ENCODE data around the gene SRBD1.

SRBD1 gene

DNA sequence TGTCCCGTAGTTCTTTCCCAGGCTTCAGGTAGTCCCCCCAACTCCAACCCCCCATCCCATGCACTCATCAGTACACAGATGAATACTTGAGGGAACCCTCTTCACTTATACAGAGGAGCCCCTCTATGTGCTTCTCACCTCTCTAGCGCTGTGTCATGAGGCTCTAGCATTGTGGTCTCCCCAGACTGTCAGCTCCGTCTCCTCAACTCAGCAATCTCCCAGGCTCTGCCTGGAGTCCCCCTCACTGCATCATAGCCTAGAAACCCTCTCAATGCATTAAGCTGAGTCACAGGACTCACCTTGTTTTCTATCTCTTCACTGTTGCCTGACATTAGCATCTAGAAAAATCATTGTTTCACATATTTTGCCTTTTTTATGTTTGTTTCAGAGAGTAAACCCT lies 20.3 kb upstream of the SRBD1 start:
- DNase-seq = no peak

DNA sequence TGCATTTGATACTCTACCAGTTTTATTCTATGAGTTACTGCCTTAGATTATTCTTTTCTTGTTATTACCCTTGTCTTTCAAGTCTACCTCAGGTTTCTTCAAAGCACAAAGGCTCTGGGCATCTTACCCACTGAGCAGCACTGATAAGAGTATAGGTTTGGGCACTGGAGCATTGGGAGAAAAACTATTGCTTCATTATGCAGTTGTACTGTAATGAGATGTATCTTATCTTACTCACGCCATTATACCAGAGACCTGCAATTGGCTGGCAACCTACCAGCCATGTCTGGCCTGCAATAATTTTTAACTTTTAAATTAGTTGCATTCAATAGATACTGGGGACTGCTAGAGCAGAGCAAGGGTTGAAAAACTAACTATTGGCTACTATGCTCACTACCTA lies 18.9 kb upstream of the SRBD1 start:
- DNase-seq = no peak

DNA sequence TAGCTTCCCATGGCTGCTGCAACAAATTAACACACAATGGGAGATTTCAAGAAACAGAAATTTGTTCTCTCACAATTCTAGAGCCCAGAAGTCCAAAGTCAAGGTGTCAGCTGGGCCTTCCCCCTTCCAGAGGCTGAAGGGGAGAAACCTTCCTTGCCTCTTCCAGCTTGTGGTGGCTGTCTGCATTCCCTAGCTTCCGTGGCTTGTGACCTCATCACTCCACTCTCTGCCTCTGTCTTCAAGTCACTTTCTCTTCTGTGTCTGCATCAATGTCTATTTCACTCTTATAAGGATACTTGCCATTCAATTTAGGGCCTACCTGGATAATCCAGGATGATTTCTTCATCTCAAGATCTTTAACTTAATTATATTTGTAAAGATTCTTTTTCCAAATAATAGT lies 16.8 kb upstream of the SRBD1 start:
- no peak for DNase-seq

DNA sequence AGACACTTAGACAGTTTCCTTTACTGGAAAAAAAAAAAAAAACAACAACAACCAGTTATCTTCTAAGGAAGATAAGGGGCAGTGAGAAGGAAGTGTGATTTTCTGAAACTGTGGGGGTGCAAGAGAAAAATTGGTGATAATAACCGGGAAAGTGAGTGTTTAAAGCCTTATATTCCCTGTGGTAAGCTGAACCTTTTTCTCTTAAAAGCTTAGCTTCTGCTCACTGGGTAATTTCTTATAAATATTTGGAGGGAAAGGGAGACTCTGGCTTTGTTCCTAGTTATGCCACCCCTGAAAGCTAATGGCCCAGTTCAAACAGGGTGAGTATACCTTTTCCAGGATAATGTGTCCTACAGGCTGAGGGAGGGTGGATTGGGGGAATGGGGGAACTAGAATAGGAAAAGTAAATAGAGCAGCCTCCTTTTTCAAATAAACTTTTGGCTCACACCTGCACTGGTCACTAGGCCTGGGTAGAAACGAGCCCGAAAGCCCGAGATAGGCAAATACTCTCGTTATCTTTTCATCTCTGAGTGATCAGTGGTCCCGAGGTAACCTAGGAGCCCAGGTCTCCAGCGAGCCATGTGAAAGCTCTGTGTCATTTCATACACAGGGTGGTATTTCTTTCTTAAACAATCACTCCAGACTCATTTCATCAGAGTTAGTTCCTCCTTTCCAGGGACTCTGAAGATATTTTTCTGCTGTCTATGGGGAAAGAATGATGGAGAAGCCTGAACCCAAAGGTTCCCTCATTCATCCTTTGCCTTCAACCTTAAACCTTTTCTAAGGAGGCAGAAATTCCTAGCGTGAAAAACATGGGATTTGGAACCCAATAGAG lies 15.5 kb upstream of the SRBD1 start:
- no peak for DNase-seq

DNA sequence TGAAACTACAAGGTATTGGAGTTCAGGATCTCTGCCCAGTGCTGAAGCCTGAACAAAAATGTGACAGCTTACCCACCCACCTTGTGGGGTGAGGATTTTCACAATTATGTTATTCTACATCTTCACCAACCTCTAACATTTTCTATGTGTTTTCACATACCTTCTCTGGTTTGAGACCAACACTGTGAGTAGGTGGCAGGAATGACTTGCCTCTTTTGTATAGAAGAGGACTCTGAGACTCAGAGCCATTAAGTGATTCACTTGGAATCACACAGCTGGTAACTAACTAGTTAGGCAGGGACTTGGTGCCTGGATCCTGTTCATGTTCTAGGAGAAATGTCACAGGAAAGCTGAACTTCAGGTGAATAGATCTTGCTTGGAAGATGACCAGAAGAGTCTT lies 14.8 kb upstream of the SRBD1 start:
- DNase-seq = no peak

DNA sequence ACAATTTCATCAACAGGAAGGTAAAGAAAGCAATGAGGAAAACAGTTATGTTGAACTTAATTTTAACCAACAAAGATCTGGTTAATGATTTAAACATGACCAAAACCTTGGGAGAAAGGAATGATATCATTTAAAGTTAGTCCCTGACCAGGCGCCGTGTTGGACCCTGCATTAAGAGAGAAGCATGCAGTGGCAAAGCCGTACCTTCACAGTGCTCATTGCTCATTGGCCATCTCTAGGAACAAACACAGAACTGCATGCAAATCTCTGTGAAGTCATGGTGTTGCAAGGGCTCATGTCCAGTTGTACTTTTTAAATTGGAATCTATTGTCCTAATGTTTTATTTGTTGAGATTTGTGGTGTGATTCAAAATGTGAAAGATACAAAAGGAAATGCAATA lies 12.0 kb upstream of the SRBD1 start:
- no peak for DNase-seq

DNA sequence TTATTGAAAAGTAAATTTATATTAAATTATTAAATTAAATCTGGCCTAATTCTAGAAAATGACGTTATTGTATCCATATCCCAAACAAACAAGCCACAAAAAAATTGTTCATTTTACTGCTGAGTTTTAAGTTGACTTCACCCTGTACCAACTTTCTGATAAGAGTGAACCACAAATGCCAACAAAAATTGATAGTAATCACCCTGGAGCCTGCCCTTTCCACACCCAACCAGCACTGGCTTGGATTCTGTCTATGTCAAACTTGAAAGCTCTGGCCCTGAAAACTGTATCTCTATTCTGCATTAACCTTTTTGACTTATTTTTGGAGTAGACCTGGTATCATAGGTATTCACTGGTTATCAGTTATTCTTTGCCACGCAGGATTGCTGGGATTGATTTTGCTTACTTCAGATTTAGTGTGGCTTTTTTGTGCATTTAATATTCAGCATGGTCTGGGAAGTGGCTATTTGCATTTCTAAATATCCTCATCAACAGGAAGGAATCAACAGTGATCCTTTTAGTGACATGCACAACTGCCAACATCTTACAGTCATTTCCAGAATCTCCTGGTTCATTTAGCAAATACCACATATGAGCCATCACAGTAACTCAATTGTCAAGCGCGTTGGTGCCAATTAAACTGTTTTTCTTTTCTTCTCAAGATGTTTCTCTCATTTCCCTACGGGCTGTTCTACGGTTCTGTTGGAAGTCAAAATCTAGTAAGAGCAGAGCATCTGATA lies 11.4 kb upstream of the SRBD1 start:
- DNase-seq = no peak

DNA sequence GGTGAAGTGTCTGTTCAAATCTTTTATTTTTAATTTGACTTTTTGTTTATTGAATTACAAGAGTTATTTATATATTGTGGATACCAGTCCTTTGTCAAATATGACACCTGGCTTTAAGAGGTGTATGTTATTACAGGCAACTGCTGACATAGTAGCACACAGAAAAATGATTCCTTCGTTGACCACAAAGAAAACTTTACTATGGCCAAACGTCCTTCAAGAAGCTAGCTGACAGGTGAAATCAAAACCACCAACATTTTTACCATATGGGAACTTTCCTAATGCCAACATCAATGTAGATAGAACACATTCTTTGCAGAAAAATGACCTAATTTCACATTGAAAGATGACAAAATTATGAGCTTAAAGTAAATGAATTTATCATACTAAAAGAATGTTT lies 6.4 kb upstream of the SRBD1 start:
- DNase-seq = no peak

DNA sequence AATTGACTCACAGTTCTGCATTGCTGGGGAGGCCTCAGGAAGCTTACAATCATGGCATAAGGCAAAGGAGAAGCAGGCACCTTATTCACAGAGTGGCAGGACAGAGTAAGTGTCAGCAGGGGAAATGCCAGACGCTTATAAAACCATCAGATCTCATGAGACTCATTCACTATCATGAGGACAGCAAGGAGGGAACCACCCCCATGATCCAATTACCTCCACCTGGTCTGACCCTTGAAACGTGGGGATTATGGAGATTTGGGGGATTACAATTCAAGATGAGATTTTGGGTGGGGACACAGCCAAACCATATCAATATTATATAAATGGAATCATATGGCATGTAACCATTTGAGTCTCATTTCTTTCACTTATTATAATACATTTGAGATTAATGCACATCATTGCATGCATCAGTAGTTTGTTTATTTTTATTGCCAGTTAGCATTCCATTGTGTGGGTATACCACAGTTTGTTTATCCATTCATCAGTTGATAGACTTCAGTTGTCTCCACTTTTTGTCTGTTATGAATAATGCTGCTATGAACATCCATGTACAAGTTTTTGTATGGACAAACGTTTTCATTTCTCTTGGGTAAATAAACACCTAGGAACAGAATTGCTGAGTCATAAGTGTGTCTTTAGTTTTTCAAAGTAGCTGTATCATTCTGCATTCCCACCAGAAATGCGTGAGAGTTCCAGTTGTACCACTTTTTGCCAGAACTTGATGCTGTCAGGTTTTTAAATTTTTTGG lies 5.8 kb upstream of the SRBD1 start:
- DNase-seq = no peak

DNA sequence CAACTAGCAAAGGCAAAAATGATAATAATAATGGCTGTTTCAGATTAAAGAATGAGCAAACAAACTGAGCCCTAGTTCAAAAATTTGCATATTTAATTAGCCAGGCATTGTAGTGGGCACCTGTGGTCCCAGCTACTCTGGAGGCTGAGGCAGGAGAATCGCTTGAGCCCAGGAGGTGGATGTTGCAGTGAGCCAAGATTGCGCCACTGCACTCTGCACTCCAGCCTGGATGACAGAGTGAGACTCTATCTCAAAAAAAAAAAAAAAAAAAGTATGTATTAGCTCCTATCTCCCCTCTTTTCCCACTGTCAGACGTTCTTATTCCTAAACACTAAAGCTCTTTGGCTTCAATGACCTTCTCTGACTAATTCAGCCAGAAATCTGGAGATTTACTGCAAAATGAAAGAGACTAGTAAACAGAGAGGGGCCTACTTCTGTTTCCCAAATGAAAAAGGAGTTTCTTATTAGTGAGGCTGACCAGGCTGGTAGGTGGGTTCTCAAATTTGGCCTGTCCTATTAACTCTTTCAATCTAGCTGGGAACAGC lies 3.9 kb upstream of the SRBD1 start:
- DNase-seq = no peak

DNA sequence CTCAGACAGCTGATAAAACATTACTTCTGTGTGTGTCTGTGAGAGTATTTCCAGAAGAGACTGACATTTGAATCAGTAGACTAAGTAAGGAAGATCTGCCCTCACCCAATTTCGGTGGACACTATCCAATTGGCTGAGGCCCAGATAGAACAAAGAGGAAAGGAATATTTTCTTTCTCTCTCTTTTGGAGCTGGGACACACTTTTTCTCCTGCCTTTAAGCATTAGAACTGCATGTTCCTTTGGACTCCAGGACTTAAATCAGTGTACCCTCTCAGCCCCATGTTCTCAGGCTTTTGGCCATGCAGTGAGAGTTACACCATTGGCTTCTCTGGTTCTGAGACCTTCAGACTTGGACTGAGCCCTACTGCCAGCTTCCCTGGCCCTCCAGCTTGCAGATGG lies 3.3 kb upstream of the SRBD1 start:
- no peak for DNase-seq

DNA sequence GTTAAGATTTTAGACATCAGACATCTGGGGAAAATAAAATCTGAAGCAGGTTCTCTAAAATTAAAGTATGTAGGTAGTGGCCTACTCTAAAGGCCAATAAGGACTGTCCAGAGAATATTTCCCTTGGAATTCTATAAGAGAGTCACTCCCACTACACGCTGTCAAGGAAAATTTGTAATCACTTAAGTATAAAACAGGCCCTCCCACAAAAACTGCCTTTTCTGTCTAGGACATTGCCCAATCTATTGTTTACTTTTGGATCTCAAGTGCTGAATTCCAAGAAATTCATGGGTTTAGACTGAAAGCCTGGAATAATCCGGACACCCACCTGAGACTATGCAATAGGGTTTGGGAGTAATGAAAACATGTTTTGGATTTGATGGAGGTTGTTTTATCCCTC lies 1.7 kb upstream of the SRBD1 start:
- DNase-seq = no peak

DNA sequence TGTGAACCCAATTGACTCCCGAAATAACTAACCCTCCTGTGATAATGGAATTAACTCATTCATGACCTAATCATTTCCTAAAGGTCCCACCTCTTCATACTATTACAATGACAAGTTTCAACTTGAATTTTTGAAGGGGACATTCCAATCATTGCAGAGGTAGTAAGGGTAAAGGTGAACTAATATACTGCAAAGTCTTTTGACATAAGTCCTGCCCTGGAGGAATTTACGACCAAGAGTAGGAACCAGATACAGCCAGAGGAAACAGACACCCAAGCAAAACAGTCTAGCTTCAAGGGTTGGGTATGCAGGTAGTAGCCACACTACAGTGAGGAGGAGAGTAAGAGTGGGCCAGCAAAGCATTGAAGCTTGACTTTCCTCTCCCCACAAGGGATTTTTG lies 1.2 kb upstream of the SRBD1 start:
- no peak for DNase-seq

DNA sequence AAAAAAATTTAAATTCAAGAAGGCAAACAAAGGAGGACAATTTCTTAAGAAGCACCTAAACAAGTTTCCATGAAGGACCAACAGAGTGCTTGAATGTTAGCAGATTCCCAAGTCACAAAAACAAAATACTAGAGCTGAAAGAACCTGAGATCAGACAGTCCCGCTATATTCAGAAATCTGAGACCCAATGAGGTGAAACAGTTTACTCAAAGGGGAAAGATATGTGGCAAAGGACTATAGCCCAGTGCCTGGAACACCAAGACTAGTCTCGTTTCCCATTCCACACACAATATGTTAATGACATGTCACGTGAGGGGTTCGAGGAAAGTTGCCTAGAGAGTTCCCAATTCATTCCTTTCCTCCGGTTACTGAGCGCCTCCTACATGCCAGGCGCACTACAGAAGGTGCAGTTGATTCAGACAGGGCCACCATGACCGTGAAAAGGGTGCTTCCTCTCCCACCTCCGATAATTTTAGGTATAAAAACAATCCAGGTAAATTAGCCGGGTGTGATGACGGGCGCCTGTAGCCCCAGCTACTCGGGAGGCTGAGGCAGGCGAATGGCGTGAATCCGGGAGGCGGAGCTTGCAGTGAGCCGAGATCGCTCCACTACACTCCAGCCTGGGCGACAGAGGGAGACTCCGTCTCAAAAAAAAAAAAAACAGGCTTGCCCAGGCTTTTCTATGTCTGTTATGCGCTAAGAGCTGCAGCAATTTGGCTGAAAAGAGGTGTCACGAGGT lies 617 bp downstream of the SRBD1 start:
- DNase-seq = peak; percentile 58

DNA sequence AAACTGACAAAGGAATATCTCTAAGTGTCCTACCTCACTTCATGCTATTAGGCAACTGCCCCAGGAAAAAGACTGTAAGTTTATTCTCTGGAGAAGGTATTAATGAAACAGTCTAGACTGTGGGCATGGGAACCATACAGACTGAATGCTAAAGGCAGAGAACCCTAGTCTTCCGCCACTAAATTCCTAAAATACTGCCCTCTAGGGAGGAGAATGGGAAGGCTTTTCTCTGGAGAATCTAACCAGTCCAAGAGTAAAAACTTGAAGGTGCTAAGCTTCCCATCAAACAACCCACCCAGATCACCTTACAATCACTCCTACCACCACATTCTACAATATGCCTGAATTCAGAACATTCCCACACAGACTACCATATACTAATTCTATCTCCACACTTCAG lies 3.4 kb downstream of the SRBD1 start:
- DNase-seq = no peak

DNA sequence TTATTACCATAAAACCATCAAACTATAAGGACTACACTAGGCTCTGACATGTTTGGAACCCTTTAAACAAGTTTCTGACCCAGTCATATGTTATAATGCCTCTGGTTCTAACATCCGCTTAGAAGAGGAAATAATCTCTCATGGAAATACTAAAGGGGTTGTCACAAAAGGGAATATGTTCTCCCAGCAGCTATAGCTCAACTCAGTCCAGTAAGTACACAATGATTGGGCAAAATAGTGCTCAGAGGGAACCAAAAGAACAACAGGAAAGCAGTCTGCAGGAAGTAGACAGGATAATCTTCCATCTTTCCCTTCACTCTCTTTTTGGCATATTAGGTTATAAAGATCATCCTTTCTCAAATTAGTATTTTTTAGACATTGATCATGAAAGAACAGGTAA lies 4.3 kb downstream of the SRBD1 start:
- no peak for DNase-seq

DNA sequence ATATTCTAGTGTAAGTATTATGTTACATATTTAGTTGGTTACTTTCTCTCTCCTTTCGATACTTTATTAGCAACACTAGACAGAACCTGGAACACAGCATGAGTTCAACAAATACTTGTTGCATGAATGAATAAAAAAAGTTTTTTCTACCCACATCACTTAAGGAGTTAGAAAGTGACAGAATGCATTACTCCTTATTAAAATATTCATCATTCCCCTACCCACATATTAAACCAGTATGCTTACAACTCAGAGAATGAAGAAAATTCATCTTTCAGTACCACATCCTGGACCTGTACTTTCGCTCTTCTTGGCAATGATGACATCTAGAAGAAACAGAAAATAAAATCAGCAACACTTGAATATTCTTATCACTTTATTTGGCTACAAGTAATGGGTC lies 6.0 kb downstream of the SRBD1 start:
- no peak for DNase-seq

DNA sequence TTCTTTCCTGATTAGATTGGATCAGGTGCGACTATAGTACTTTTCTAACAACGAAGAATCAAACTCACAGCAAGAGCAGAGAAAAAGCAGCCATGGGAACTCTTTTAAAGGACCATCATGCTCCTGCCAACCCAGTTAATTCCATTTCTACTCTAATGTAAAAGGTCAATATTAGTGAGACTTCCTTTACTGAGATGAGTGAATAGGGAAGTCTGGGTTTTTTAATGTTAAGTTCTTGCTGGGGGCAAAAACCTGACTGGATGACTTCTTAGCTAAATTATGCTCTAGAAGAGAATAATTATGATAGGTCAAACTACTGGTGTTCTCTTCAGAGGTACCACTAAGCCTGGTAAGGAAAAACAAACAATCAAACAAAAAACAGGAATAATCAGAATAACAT lies 8.4 kb downstream of the SRBD1 start:
- DNase-seq = no peak

DNA sequence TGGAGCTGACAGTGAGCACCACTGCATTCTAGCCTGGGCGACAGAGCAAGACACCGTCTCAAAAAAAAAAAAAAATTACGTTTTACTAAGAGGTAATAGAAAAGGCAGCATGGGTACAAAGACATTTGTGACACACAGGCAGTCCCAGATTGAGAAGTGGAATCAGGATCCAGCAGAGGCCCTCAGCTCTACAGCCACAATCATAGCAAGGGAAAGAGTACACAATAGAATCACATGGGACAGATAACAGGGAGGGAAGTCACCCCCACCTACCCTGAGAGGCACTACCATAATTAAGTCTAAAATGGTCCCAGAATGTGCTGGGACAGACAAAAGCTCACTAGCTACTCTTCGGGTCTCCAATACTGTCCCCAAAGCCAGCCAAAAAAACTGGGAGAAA lies 12.5 kb downstream of the SRBD1 start:
- DNase-seq = no peak

DNA sequence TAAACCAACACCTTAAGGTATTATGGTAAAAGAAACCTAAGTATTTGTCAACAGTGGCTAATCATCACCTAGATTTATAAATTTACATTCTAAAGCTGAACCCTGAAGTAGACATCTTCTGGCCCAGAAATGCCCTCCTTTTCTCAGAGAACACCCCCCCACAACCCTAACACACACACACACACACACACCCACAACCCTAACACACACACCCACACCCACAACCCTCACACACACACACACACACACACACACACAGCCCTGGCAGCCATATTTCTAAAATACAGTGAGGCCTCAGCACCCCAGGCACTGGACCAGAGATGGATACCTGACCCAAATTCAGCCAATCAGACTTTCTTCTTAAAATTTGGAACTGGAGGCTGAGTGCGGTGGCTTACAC lies 14.3 kb downstream of the SRBD1 start:
- DNase-seq = no peak

DNA sequence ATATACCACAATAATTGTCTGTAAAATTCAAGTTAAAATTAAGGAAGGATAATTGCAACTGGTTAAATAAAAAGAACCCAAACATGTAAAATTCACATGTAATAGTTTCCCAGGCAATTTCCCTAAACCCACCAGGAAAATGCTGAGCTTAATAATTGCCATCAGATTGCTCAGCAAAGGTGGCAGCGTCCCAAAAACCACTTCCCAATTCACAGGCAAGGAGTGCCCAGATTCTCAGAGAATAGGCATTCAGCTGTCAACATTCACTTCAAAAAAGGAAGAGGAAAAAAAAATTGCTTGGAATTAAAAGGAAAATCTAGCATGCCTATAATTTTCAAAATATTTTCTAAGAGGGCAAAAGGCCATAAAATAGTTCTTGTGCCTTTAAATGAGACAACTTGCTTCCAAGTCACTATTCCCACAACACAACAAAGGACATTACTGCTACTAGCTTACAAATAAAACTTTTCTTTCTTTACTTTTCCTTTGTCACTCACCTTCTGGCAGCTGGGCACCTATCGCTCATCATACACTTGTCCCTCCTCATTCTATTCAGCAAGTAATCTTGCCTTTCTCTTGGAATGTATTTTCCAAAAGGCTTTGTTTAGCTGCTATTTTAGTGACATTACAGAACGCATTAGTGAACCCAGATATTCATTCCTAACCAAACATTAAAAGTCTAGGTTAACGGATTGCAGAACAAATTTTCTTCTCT lies 15.2 kb downstream of the SRBD1 start:
- no peak for DNase-seq

DNA sequence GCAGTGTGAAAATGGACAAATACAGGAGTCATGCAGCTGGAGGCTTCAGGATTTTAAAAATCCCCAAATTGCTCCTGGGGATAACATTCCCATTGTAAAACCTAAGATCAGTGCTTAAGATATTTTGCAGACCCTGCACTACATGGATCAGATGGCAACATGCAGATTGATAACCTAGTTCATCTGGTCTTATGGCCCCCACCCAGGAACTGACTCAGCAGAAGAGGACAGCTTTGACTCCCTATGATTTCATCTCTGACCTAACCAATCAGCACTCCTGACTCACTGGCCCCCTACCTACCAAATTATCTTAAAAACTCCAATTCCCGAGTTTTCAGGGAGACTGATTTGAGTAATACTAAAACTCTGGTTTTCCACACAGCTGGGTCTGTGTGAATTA lies 20.0 kb downstream of the SRBD1 start:
- no peak for DNase-seq
